IPS DF 4.7 (cell line): ENCODE data around the gene PTGFR.

Experiments
- DNase-seq: peaks from one replicate; pipeline ENCODE4 v3.0.0-alpha.2; 2013; ENCODE audit warnings: low spot score; ENCODE audit errors: extremely low read depth

The PTGFR gene, protein sequence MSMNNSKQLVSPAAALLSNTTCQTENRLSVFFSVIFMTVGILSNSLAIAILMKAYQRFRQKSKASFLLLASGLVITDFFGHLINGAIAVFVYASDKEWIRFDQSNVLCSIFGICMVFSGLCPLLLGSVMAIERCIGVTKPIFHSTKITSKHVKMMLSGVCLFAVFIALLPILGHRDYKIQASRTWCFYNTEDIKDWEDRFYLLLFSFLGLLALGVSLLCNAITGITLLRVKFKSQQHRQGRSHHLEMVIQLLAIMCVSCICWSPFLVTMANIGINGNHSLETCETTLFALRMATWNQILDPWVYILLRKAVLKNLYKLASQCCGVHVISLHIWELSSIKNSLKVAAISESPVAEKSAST

DNA sequence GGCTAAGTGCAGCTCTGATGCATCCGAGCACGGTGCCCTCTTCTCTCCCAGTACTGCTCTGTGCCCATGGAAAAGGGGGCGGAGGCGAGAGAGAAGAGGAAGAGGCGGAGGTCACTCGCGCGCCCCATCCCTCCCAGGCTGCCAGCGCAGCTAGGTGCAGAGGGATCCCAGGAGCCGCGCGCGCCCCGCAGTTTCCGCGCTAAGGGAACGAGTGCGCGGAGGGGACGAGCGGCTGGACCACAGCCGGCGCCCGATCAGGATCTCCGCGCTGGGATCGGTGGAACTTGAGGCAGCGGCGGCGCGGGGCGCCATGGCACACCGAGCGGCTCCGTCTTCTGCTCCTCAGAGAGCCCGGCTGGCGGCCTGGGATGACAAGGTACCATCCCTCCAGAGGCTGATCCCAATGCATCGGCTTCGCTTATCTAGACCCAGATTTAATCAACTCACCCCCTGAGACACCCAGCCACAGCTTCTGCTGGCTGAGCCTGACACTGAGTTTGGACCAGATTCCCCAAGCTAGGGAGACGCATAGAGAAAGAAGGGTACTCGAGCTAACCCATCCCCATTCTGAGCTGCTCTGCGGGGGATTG lies at the start of gene PTGFR:
PTGFR (plus strand) TSS at position 114 of the 590 bp plus-strand sequence. CDS start 1,770 bp downstream, outside the sequence.
- no peak for DNase-seq

DNA sequence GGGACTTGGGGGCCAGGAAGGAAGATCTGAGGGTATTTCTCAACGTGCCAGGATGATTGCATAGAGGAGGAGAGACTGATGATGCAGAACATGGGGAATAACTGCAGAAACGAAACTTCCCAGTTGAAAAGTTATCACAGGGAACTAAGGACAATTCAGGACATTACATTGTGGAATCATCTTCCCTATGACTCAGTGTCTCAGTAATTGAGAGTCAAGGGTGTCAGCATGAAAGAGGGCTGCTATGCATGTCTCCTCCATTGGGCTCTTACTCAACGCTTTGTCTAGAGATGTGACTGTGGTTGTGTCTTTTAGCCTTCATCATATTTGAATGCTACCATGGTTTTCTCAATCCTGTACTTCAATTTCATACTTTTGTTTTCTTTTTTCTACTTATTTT lies 48.9 kb upstream of the PTGFR start:
- no peak for DNase-seq

DNA sequence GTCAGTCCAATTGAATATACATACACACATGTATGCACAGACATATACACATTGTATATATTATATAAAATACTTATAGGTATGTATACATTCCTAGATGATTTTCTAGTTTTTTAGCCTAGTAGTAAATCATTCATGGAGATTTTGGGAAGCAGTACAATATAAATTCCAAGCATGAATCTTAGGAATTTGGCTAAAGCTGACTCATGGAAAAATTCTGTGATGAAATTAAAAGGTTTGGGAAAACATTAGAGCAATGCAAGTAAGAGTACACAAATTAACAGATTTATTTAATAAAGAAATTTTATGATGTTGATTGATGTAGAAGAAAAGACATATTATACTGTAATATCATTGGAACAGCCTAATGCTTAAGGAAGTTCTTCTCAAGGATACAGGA lies 43.7 kb upstream of the PTGFR start:
- no peak for DNase-seq

DNA sequence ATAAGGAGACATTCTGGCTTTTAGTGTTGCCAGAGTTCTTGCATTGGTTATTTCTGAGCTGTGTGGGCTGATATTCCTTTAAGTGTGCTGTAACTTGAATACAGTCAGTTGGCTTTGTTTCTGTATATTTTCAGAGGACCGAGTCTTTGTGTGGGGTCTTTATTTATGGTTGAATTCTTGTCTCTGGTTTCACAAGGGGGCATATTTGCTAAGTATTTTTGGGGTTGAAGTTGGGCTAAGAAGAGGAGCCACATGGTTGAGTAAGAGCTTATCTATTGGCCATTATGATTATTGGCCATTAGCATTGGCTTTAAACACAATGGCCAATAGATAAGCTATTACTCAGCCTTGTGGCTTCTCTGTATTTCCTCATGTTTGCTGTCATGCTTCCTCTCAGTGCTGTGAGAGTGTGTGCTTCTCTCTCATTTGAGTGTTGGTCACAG lies 26.3 kb upstream of the PTGFR start:
- no peak for DNase-seq

DNA sequence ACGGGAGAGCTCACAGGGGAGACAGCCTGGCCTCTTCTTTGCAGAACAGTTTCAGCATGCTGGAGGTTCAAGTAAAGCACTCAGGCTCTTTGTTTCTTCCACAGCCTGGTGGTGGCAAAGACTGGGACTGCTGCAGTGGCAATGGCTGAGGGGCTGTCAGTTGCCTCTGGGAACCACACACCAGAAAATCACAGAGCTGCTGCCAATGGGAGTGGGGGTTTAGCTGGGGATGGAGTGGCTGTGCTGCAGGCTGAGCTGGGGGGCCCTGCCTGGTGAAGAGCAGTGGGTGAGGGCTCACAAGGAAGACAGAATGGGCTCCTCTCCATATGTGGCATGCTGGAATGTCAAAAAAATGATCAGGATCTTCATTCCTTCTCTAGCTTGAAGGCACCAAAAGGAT lies 25.6 kb upstream of the PTGFR start:
- no peak for DNase-seq

DNA sequence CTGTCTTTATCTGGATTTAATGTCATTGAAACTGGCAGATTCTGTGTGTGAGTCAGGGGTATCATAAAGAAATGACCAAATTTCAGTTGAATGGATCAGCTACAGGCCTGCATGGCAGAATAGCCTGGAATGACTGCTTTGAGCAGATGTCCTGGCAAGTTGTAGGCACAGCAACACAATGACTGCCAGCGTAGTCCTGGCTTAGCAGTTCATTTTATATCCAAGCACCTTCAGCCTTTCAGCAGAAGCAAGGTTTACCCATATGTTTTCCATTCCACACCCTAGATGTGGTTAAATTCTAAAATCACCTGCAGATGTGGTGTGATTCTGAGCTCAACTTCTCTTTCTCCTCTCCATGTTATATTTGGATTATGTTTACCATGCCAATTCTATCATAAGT lies 22.3 kb upstream of the PTGFR start:
- no peak for DNase-seq

DNA sequence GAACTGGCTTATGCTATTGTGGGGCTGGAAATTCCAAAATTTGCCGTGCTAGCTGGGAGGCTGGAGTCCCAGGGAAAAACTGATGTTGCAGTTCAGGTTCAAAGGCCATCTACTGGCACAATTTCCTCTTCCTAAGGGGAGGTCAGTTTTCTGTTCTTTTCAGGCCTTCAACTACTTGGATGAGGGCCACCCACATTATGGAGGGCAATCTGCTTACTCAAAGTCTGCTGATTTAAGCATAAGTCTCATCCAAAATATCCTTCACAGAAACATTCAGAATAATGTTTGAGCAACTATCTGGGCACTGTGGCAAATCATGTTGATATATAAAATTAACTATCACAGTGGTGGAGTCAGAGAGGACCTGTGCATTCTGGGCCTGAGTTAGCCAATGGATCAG lies 21.2 kb upstream of the PTGFR start:
- DNase-seq: no peak

DNA sequence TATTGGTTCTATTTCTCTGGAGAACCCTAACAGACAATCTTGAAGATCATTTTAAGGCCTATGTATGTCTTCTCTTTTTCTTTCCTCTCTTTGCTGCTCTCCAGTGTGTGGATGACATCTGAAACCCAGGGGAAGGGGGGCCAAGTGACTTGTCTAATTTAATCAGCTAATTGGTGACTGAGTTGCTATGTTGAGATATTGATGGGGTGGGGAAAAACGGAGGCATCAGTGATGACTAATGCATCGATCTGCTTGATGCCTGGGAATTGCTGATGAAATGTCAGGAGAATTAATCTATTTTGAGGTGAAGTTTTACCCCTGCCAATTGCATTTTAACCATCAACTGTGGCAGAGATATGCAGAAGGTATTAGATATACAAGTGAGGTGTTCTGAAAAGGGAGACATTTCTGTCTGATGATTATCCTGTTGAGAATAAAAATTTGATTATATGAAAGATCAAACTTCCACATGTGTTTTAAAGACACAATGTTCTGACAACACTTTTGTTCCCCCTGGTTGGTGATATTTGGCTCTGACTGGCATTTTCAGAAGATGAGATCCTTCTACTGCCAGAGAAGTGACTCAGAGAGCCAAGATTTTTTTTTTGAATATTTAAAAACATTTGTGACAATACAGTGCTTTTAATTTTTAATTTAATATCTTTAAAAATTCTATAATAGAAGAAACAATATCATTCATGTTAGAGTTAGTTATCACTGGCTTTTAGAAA lies 18.7 kb upstream of the PTGFR start:
- no peak for DNase-seq

DNA sequence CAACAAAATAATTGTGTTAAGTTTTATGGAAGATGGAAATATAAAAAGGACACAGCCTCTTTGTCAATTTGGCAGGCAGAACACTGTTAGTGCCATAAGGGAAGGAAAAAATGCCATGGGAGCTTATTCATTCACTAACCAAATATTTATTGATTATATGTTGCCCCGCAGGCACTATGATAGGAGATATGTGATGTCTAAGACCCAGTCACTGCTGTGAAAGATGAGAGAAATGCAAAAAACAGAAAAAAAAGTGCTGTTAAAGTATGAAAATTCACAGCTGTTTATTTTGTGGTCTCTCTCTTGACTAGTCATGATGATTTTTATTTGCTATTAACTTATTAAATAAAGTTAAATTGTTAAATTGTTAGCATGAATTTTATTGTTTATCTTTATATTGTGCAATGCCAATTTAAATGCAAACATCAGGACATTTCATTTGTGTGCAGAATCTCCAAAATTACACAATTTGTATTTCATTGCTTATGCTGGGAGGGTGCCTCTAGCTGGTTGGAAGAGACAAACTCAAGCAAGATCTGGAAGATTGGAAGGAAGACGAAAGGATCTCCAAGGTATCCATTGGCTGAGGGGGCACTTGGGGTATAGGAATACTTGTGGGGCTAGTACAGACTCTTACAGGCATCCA lies 17.8 kb upstream of the PTGFR start:
- DNase-seq: no peak

DNA sequence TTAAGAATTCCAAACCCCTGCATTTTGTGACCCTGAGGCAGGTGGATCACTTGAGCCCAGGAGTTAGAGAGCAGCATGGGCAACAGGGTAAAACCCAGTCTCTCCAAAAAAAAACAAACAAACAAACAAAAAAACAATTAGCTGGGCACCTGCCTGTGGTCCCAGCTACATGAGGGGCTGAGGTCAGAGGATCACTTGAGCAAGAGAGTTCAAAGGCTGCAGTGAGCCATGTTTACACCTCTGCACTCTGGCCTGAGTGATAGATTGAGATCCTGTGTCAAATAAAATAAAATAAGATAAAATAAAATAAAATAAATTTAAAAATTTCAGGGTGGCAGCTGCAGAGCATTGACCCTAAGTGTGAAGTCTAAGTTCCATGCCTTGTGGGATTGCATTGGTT lies 16.7 kb upstream of the PTGFR start:
- DNase-seq: no peak

DNA sequence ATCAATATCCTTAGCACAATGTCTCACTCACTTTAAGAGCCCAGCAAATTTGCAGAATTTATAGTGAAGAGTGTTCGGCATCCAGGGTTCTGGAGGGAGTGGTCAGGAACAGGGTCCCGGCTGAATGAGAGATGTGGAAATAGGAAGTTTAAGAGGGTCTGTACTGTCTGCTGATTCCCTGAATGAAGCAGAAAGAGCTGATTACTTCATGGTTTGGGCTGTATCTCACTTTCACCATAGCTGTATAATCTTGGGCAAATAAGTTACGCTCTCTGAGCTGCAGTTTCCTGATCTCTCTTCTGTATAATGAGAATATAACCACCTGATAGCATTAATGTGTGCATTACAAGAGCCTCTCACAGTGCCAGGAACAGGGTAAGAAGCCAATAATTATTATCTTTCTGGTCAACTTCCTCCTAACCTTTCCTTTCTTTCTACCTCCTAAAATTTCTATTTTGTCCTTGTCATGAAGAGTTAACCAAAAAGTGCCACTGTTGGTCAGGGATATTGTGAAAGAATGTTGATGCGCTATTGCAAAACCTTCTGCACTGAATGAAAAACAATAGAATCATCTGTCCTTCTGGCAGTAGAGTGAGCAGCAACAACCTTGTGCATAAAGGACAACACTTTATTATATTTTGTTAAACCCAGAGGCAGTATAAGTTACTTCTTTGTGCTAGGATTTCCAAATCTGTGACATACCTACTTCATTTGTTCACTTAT lies 14.7 kb upstream of the PTGFR start:
- DNase-seq: no peak

DNA sequence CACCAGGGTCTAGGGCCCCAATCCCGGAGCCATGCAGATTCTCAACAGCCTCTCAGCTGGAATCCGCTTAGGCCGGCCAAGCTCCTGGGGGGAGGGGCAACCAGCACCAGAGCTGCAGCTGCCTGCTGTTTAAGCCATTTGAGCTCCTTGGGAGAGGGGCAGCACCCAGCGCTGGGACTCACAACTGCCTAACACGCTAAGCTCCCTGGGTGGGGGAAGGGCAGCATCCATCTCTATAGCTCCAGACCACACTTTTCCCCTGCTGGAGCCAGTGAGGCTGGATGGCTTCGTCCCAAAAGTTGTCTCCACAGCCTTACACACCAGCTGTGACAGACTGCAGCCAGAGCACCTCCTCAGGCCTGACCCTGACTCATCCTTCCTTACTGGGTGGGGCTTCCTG lies 6.9 kb upstream of the PTGFR start:
- DNase-seq: no peak

DNA sequence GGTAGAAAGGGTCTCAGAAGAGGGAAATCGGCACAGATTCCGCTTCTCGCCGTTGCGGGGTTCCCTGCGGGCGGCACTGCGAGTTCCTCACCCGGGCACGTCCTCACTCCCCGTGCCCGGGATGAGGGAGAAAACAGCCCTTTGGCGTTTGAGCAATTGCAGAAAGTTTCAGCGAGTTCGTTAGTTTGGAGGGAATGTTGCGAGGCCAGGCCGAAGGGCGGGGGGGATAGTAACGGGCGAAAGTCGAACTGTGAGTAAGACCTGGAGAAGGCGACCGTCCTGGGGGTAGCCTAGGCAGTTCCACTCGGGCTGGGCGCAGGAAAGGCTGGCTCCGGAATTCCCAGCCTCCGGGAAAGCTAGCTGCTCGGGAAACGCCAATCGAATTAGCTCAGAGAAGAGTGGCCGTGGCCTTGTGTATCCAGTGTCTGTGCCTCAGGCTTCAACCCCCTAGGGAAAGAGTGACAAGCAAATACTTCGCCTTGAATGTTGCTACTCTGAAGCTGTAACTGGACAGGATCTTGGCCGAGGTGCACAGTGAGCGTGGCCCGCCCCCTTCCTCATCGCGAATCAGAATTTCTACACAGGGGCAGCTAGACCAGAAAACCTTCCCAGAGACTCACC lies 787 bp downstream of the PTGFR start:
- no peak for DNase-seq

DNA sequence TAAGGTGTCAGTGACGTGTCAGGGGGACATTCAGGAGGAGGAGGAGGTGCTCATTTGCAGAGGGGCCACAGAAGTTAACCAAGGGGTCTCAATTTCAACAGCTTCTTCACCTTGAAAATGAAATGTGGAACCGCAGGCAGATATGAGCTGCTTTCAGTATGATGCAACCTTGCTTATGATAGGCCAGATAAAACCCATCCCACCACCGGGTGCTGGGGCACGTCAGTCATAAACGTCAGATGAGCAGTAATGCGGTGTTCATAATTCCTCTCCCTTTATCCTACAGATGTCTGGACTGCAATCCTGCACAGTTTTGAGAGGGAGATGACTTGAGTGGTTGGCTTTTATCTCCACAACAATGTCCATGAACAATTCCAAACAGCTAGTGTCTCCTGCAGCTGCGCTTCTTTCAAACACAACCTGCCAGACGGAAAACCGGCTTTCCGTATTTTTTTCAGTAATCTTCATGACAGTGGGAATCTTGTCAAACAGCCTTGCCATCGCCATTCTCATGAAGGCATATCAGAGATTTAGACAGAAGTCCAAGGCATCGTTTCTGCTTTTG lies 1.7 kb downstream of the PTGFR start:
- no peak for DNase-seq

DNA sequence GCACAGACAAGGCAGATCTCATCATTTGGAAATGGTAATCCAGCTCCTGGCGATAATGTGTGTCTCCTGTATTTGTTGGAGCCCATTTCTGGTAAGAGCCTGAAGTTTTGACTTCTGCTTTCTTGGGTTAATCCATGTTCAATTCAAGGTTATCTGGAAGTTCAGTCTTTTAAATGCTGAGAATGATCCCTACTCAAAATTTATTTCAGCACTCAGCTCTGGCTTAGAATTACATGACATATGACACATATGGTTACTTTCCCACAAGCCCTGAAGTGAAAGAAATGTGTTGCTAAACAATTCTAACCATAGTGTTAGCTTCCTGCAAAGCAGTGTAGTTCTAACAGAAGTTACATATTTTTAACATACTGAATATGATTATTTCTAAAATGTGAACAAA lies 2.7 kb downstream of the PTGFR start:
- no peak for DNase-seq

DNA sequence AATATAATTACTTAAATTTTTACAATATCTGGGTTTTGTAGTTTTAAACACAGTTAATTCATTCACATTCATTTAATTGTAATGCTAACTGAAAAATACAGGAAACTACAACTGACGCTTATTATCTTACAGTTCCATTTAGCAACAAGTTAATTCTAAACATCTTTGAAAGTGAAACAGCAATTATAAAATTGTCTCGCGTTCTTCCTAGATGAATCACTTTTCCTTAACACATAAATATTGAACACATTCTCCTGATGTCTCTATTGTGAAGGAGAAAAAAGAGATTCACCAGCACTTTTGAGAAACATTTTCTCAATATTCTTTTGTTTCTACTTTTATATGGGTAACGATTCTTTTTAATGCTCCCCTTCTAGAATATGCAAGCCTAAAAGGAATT lies 6.4 kb downstream of the PTGFR start:
- DNase-seq: no peak

DNA sequence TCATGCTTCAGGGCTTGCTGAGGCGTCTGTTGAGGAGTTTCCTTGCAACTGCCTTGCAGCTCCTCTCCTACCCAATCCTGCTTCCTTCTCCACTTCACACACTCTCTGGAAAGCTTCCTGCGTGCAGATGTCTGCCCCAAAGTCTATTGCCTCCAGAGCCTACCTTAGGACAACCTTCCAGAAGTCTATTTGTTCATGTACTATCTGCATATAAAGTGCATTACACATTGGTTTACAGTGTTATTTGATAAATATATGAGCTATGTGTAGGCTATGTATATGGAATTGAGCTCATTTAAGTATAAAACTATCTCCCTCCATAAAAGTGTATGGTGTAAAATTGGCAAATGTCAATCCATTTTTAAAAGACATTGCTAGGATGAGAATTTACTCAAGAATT lies 9.8 kb downstream of the PTGFR start:
- DNase-seq: no peak

DNA sequence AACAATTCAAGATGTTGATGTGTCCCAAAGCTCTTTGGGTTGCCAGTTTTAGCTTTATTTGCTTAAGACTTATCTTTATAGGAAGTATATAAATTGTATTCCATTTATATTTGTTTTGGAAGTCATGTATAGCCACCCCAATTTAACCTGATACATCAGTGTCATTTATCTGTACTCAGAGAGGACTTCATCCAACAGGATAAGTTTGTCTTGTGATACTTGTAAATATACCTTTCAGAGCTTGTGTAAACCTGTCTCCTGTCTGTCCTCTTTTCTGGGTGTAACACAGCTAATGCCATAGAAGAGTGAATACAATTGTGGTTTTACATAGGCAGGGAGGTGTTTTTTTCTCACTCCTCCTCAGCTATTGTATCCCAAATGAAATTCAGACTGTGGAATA lies 10.4 kb downstream of the PTGFR start:
- DNase-seq: no peak

DNA sequence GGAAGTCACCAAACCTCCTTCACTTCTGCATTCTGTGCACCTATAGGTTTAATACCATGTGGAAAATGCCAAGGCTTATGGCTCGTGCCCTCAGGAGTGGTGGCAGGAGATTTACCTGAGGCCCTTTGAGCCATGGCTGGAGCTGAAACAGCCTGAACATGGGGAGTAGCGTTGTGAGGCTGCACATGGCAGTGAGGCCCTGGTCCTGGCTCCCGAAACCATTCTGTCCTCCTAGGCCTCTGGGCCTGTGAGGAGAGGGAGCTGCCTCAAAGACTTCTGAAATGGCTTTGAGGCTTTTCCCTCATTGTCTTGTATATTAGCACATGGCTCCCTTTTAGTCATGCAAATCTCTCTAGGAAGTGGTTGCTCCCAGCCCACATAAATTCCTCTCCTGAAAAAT lies 20.6 kb downstream of the PTGFR start:
- no peak for DNase-seq

DNA sequence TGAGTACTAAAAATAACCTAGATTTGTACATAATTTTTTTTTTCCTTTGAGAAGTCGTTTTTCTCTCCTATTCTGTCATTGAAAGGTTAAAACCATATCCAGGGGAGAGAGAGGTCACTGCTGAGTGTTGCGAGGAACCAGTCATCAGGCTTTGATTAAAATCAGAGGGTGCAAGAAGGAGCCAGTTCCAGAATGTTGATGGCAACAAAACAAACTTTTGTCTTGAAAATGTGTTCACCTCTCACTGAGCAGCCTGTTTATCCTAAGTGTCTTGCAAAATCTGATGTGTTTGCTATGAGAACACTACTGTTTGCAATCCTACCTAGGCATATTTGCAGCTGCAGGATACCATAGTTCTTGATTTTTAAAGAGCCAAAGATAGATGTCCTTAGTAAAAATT lies 25.9 kb downstream of the PTGFR start:
- DNase-seq: no peak

DNA sequence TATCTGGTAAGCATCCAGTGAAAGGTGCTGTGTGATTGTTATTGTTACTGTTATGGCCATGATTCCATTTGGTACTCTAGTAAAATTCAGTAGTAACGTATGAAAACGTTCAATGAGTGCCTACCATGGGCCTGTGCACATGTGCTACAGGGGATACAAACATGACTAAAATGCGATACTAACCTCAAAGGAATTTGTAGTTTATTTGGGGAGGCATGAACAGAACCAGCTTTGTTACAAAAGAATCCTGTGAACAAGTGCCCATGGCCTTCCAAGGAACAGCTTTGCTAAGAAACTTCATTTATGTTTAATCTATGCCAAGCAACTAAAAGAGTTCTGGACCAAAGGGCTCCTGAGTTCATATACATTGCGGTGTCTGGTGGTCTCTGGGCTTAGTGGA lies 28.7 kb downstream of the PTGFR start:
- no peak for DNase-seq
